ENCODE results near the gene TEX30.

Gene TEX30

GRCh38 chr13:102726430-102726829, 47.2 kb downstream of the TEX30 start:
- in situ Hi-C loops (cut with MboI; ENCODE audit: low pct_unique_long_range_greater_than_20kb, low sequenced_read_pairs, unreplicated experiment) = no loop called here
- peak; percentile 10 for TF ChIP-seq CTCF (IDR thresholded peaks at IDR 0.05; ENCODE audit: extremely low read depth, insufficient read depth, missing control alignments)

GRCh38 chr13:102724923-102725322, 48.7 kb downstream of the TEX30 start:
- in situ Hi-C loops (cut with MboI; ENCODE audit: low pct_unique_long_range_greater_than_20kb, low sequenced_read_pairs, unreplicated experiment) = no loop called here
- DNase-seq (ENCODE audit: low spot score) = no peak
- peak; percentile 57 for TF ChIP-seq CTCF (IDR thresholded peaks at IDR 0.05; ENCODE audit: extremely low read depth, insufficient read depth, missing control alignments)

More at GRCh38 chr13:102726430-102726829, 47.2 kb downstream of the TEX30 start:
- no peak for DNase-seq (ENCODE audit: low spot score)

- TF ChIP-seq CTCF (IDR thresholded peaks at IDR 0.05; ENCODE audit: extremely low read depth, insufficient read depth, missing control alignments) = no peak
- in situ Hi-C loops (cut with MboI; ENCODE audit: low pct_unique_long_range_greater_than_20kb, low sequenced_read_pairs, unreplicated experiment) = no loop called here
- DNase-seq (ENCODE audit: low spot score) = no peak
Measured at GRCh38 chr13:102721800-102722231, 51.8 kb downstream of the TEX30 start.

GRCh38 chr13:102718746-102719145, 54.8 kb downstream of the TEX30 start:
- DNase-seq (ENCODE audit: low spot score) = no peak
- no peak for TF ChIP-seq CTCF (IDR thresholded peaks at IDR 0.05; ENCODE audit: extremely low read depth, insufficient read depth, missing control alignments)
- in situ Hi-C loops (cut with MboI; ENCODE audit: low pct_unique_long_range_greater_than_20kb, low sequenced_read_pairs, unreplicated experiment) = no loop called here

All from GM13977 (cell line).